Spleen (tissue), 11 donors: ENCODE data around the gene MT1A. TPM values are rescaled to one million over a fixed set of nuclear protein-coding genes. Genes with fewer than 3 reads are reported as not detected.

Experiments
- DNase-seq: peaks from one replicate; pipeline ENCODE4 v3.0.0-alpha.2; 2020
- H3K27ac ChIP-seq, 8 donors: fragments of 200-600 bp; sonication (generic) in 7 of 8; 1 replicate in 4 of 8; 2 replicates in 4 of 8; pipeline versions ENCODE4 v1.5.0 to v1.8.0; 2016 to 2021; ENCODE audit warnings: inconsistent platforms in 4 of 8, mild to moderate bottlenecking in 4 of 8, moderate library complexity in 1 of 8
- H3K27me3 ChIP-seq, 7 donors: fragments of 200-600 bp; sonication (generic) in 6 of 7; replicated peaks in 1 of 7; 1 replicate in 4 of 7; 2 replicates in 3 of 7; pipeline versions ENCODE4 v1.5.0 to v1.8.0; 2016 to 2021; ENCODE audit warnings: inconsistent platforms in 3 of 7, mild to moderate bottlenecking in 1 of 7
- H3K36me3 ChIP-seq, 6 donors: fragments of 200-600 bp; sonication (generic) in 5 of 6; 1 replicate in 4 of 6; 2 replicates in 2 of 6; pipeline versions ENCODE4 v1.5.0 to v1.8.0; 2016 to 2021; ENCODE audit warnings: inconsistent platforms in 2 of 6
- H3K4me1 ChIP-seq, 6 donors: fragments of 200-600 bp; sonication (generic) in 5 of 6; 1 replicate in 3 of 6; 2 replicates in 3 of 6; pipeline versions ENCODE4 v1.5.0 to v1.8.0; 2016 to 2021; ENCODE audit warnings: inconsistent platforms in 3 of 6
- H3K4me3 ChIP-seq, 8 donors: fragments of 200-600 bp; sonication (generic) in 7 of 8; 1 replicate in 4 of 8; 2 replicates in 4 of 8; pipeline versions ENCODE4 v1.5.0 to v1.8.0; 2016 to 2021; ENCODE audit warnings: inconsistent platforms in 4 of 8, mild to moderate bottlenecking in 4 of 8, moderate library complexity in 2 of 8
- H3K9me3 ChIP-seq, 8 donors: fragments of 200-600 bp; sonication (generic) in 7 of 8; 1 replicate in 4 of 8; 2 replicates in 4 of 8; pipeline versions ENCODE4 v1.5.0 to v1.8.0; 2016 to 2021; ENCODE audit warnings: inconsistent platforms in 4 of 8
- CTCF ChIP-seq, 11 experiments: fragments of 200-600 bp in 7 of 11; fragments of 450-650 bp in 4 of 11; sonication (generic) in 4 of 11; IDR thresholded peaks in 8 of 11; conservative IDR thresholded peaks in 3 of 11; 1 replicate in 7 of 11; 2 replicates in 4 of 11; pipeline versions ENCODE4 v1.4.0 to v1.8.0; 2016 to 2021; ENCODE audit warnings: antibody characterized with exemption in 11 of 11, inconsistent platforms in 4 of 11, mild to moderate bottlenecking in 1 of 11
- POLR2A ChIP-seq, 3 donors: fragments of 450-650 bp; IDR thresholded peaks; one replicate each; pipeline ENCODE4 v1.5.1; 2017; ENCODE audit warnings: antibody characterized with exemption in 3 of 3, mild to moderate bottlenecking in 1 of 3
- POLR2AphosphoS5 ChIP-seq, 3 donors: sonication (generic); formaldehyde crosslinking; IDR thresholded peaks; one replicate each; pipeline ENCODE4 v1.5.1; 2017; ENCODE audit warnings: antibody characterized with exemption in 3 of 3
- WGBS, 5 donors: extraction: QIAGEN DNeasy Blood & Tissue Kit in 3 of 5; methylation state at CpG; one replicate each; pipeline versions ENCODE4 v1.1.5 to v1.1.7; 2013 to 2018; 5-methylcytosine and 5-hydroxymethylcytosine counted together
- intact Hi-C: fragments of 100-400 bp; cut with DNase I; formaldehyde crosslinking; loops from one replicate; pipeline ENCODE4 v1.15.0; 2023; ENCODE audit warnings: low total_unique reads
- polyA plus RNA-seq, 3 donors: library from polyadenylated mRNA; stranded (reverse); fragments of 200-250 nt; gene quantifications; one replicate each; pipeline ENCODE4 v1.2.1, GENCODE V29; 2013
- total RNA-seq, 7 donors: library from RNA; depleted of rRNA in 3 of 7; stranded (reverse); fragments of >200 nt in 3 of 7; fragmentation: NEBNext Ultra II Directional in 4 of 7; extraction: Animal tissue kit (Norgen Biotek cat#: 25700) in 4 of 7; gene quantifications; one replicate each; pipeline versions ENCODE4 v1.1.0 to v1.2.1, GENCODE V29; 2016 to 2021
- donor health status: healthy with polysubstance abuse.
- donor health status: DM: no; HTN: no; CAD: no; lungs with moderate emphysema.
- donor health status: DM: no; HTN: no; CAD: no.
- donor health status: Bipolar disorder and iron deficiency.
- donor health status: healthy.
- donor health status: DM: no; HTN: no; CAD: no.
- donor health status: DM: yes; HTN: yes; CAD: no.

Gene MT1A
- total and polyA plus RNA-seq, 10 donors, result 1.1 to 27.3 (median 5.0) TPM; not detected in 4

- H3K27me3 ChIP-seq, result peaks cover 0 to 6% (median 0%) of the 10 kb centered on the region in 7 donors
- no peak overlapping the region for H3K27ac ChIP-seq
- H3K9me3 ChIP-seq, result peaks cover 0 to 11% (median 3%) of the 10 kb centered on the region in 8 donors
- intact Hi-C loops, result loop anchor here (10.0 kb wide), 1 partner anchor 80 kb away; the partner anchor contains the start of gene MT2A
- TF ChIP-seq POLR2AphosphoS5 (IDR thresholded peaks at IDR 0.05) (no peak), CTCF (IDR thresholded peaks at IDR 0.05 in 8 of 11, conservative IDR thresholded peaks at IDR 0.05 in 3 of 11) (no peak), POLR2A (IDR thresholded peaks at IDR 0.05) (no peak)
- no peaks in the 10 kb centered on the region for H3K36me3 ChIP-seq
- peaks cover 0 to 30% (median 23%) of the 10 kb centered on the region in 6 donors for H3K4me1 ChIP-seq
- WGBS, 5 donors, result 70 to 83% (median 79%) methylated on average over 4 of the region's 4 CpGs
- no peak for DNase-seq
- H3K4me3 ChIP-seq, result no peak overlapping the region
Observed at GRCh38 chr16:56684256-56684925, 45.9 kb downstream of the MT1A start.

DNA sequence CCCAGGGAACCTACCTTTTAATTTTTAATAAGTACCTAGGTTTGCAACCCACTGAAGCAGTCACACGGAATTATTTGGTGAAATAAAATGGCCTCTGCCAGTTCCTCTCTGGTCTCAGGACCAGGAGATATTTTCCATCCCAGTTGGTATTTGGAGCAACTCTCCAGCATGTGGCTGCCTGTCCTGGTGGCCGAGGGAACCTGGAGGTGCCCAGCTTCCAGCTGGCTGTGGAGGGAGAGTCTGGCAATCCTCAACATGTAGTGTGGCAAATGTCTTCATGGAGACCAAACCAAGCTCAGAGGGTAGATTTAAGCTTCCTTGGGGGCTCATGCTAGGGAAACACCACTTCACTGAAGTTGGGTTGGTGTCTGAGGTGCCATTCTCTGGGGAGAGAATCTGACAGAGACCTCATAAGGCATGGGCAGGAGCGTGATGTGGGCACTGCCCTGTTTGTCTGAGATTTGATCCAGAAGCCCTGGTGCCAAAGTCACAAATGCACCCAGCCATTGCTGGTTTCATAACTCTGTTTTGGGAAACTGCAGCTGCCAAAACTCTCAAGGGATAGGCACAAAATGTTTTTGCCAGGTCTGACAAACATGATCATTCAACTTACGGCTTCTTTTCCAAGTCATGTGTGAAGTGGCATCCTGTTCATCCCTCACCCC lies 46.6 kb downstream of the MT1A start:
- H3K27me3 ChIP-seq, result peaks cover 0 to 6% (median 0%) of the 10 kb centered on the region in 7 donors
- WGBS, 5 donors, result 84 to 91% (median 90%) methylated on average over 4 of the region's 4 CpGs
- H3K9me3 ChIP-seq, result peaks cover 0 to 11% (median 3%) of the 10 kb centered on the region in 8 donors
- no peak for TF ChIP-seq POLR2A (IDR thresholded peaks at IDR 0.05)
- no peak for TF ChIP-seq POLR2AphosphoS5 (IDR thresholded peaks at IDR 0.05)
- no peak for TF ChIP-seq CTCF (IDR thresholded peaks at IDR 0.05 in 8 of 11, conservative IDR thresholded peaks at IDR 0.05 in 3 of 11)
- H3K4me3 ChIP-seq, result no peak overlapping the region
- DNase-seq, result no peak
- H3K27ac ChIP-seq, result no peak overlapping the region
- intact Hi-C loops, result loop anchor here (10.0 kb wide), 1 partner anchor 80 kb away; the partner anchor contains the start of gene MT2A
- H3K36me3 ChIP-seq, result no peaks in the 10 kb centered on the region
- peaks cover 0 to 30% (median 23%) of the 10 kb centered on the region in 6 donors for H3K4me1 ChIP-seq

GRCh38 chr16:56686758-56687157 lies 48.3 kb downstream of the MT1A start:
- Histone ChIP-seq H3K36me3 (no peaks in the 10 kb centered on the region), H3K9me3 (peaks cover 0 to 11% (median 3%) of the 10 kb centered on the region in 8 donors), H3K27me3 (peaks cover 0 to 6% (median 0%) of the 10 kb centered on the region in 7 donors), H3K27ac (no peak overlapping the region), H3K4me1 (peaks cover 0 to 22% (median 17%) of the 10 kb centered on the region in 6 donors), H3K4me3 (no peak overlapping the region)
- no peak for DNase-seq
- intact Hi-C loops, result loop anchor here (10.0 kb wide), 1 partner anchor 82 kb away; the partner anchor contains the start of gene MT2A
- TF ChIP-seq CTCF (IDR thresholded peaks at IDR 0.05 in 8 of 11, conservative IDR thresholded peaks at IDR 0.05 in 3 of 11), result no peak
- TF ChIP-seq POLR2A (IDR thresholded peaks at IDR 0.05), result no peak
- no peak for TF ChIP-seq POLR2AphosphoS5 (IDR thresholded peaks at IDR 0.05)
- 92 to 98% (median 94%) methylated on average over 7 of the region's 7 CpGs for WGBS, 5 donors

DNA sequence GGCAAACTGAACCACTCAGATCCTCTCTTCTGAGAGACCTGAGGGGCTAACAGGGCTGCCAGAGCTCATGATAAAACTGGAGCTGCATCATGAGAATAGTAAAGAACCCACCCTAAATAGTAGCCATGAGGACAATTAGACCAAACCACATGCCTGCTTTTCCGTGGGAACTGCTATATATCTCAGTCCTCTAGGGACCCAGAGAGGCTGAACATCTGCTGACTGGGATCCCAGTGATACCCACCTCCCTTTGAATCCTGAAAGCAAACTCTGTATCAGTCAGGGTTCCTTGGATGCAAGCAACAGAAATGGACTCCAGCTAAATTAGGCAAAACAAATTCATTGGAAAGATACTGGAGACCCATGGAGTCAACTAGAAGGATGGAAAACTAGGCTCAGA lies 50.3 kb downstream of the MT1A start:
- H3K36me3 ChIP-seq, result no peaks in the 10 kb centered on the region
- WGBS, 5 donors, result 27 to 67% (median 49%) methylated on average over 1 of the region's 1 CpG
- DNase-seq, result no peak

More for the DNA sequence above, 50.3 kb downstream of the MT1A start:
- H3K27ac ChIP-seq, result no peak overlapping the region
- H3K27me3 ChIP-seq, result no peaks in the 10 kb centered on the region
- TF ChIP-seq CTCF (IDR thresholded peaks at IDR 0.05 in 8 of 11, conservative IDR thresholded peaks at IDR 0.05 in 3 of 11), result no peak
- no peak for TF ChIP-seq POLR2AphosphoS5 (IDR thresholded peaks at IDR 0.05)
- no peak for TF ChIP-seq POLR2A (IDR thresholded peaks at IDR 0.05)
- intact Hi-C loops, result loop anchor here (10.0 kb wide), 1 partner anchor 84 kb away; the partner anchor contains the start of gene MT2A
- no peak overlapping the region for H3K4me3 ChIP-seq
- peaks cover 0 to 3% (median 0%) of the 10 kb centered on the region in 6 donors for H3K4me1 ChIP-seq
- peaks cover 0 to 11% (median 3%) of the 10 kb centered on the region in 8 donors for H3K9me3 ChIP-seq
